Astrocyte of the spinal cord (primary cell): Measurements from ENCODE around the gene WFDC1.

Experiments used
- DNase-seq: peaks from one replicate; pipeline ENCODE4 v3.0.0; 2011; ENCODE audit warnings: low read depth, low spot score
- H3K4me3 ChIP-seq: 2 replicates; pipeline ENCODE4 v1.5.1; 2011; ENCODE audit warnings: low read depth, mild to moderate bottlenecking, low read length, moderate library complexity
- in situ Hi-C: cut with HindIII; loops from 2 replicates; pipeline ENCODE4 v1.10.0; 2017; ENCODE audit warnings: low sequenced_read_pairs
- TF ChIP-seq, protein P1 (sequence below): IDR thresholded peaks from 2 replicates; pipeline ENCODE4 v1.5.1; 2012; ENCODE audit warnings: low read depth, mild to moderate bottlenecking, low read length, inconsistent platforms

Gene WFDC1

DNA sequence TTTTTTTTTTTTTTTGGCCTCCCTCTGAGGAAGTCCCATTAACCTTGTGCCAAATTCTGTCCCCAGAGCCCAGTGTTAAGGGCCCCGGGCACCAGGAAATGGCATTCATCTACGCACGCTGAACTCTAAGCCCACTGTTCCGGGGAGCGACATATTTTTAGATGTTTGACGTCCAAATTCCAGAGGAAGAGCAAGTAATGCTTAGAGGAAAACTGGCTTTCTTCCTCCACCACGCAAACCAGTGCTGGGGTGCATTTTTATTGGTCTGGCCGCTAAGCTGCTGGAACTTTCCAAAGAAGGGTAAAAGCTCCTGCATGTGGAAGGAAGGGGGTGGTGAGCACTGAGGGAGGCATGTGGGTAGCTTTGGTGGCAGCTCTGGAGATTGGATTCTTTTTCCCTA lies 8.3 kb downstream of the WFDC1 start:
- TF ChIP-seq, protein P1, sequence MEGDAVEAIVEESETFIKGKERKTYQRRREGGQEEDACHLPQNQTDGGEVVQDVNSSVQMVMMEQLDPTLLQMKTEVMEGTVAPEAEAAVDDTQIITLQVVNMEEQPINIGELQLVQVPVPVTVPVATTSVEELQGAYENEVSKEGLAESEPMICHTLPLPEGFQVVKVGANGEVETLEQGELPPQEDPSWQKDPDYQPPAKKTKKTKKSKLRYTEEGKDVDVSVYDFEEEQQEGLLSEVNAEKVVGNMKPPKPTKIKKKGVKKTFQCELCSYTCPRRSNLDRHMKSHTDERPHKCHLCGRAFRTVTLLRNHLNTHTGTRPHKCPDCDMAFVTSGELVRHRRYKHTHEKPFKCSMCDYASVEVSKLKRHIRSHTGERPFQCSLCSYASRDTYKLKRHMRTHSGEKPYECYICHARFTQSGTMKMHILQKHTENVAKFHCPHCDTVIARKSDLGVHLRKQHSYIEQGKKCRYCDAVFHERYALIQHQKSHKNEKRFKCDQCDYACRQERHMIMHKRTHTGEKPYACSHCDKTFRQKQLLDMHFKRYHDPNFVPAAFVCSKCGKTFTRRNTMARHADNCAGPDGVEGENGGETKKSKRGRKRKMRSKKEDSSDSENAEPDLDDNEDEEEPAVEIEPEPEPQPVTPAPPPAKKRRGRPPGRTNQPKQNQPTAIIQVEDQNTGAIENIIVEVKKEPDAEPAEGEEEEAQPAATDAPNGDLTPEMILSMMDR: no peak
- no peak overlapping the region for H3K4me3 ChIP-seq
- in situ Hi-C loops: no loop called here
- DNase-seq: peak; percentile 5

DNA sequence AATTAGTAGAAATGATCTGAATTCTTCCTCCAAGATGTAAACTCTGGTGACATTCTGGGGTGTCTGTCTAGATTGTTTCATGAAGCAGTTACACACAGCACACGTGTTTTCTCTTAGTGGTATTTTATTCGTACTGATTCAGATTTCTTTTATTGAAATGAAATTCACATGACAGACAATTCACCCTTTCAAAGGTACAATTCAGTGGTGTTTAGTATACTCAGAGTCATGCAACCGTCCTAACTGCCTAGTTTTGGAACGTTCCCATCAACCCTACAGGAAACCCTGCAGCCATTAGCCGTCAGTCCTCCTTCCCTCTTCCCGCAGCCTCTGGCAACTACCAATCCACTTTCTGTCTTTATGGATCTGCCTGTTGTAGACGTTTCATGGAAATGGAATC lies 8.8 kb downstream of the WFDC1 start:
- no peak overlapping the region for H3K4me3 ChIP-seq
- TF ChIP-seq, protein P1: no peak
- in situ Hi-C loops: no loop called here

DNA sequence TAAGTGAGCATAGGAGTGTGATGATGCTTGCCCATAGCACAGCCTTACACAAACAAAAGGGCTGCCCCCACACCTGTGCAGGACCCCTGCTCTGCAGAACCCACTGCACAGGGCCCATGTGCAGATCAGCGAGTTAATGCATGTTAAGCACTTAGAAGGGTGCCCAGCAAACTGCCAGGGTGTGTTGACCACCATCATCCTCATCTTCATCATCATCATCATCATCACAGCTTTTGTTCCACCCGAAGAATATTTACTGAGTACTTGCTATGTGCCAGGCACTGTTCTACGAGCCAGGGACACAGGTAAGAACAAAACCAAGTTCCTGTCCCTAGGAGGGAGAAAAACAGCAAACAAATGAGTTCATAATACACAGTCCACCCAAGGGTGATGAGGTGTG lies 11.9 kb downstream of the WFDC1 start:
- TF ChIP-seq, protein P1: no peak
- in situ Hi-C loops: no loop called here
- no peak for DNase-seq
- no peak overlapping the region for H3K4me3 ChIP-seq

More for the DNA sequence above, 8.8 kb downstream of the WFDC1 start:
- no peak for DNase-seq

DNA sequence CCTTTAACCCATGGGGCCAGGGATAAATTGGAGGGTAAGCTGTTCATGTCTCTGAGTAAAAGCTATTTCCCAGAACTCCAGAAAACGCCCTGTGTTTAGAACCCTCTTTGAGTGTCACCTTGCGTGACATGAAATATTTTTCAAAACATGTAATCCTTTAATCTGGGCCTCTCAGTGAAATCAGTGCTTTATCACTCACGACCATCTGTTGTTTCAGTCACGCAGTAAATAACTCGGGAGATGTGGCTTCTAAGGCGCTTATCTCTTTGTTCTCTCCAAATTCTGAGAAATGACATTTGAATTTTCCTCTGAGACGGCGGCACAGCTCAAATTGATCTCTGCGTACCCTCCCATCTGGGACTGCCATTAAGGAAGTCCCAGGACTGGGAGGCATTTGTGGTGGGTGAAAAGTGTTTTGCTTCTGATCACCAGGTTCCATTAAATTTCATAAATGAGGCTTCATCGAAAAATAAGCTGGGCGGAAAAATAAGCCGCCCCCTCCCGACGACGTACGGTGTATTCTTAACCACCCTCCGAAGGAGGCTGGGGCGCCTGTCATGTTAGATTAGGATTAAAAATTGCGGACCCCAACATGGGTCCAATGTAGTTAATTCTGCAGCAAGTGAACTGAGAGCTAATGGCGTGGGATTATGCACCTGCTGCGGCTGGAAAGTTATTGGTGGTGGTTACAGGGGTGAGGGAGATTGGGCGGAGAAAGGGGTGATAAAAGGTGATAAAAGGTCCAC lies 12.7 kb downstream of the WFDC1 start:
- DNase-seq: no peak
- TF ChIP-seq, protein P1: no peak
- in situ Hi-C loops: no loop called here

DNA sequence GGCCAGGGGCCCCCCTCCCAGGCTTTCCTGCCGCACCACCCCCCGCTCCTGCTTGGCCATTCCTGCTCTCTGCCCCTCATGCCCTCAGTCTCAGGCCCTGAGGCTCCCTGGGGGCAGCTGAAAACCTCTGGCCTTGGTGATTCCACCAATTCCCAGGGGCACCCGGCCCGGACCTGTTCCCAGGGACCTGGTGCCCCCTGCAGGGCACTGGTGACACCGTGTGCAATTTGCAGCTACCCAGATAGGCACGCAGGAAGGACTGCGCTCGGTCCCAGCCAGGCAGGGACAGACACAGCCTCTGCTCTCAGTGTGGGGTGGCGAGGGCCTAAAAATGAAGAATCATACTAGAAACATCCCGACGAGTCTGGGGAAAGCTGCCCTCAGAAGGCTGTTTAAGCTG lies 13.4 kb downstream of the WFDC1 start:
- in situ Hi-C loops: no loop called here
- no peak for DNase-seq
- H3K4me3 ChIP-seq: no peak overlapping the region
- TF ChIP-seq, protein P1: peak; percentile 45

More for the DNA sequence above, 12.7 kb downstream of the WFDC1 start:
- no peak overlapping the region for H3K4me3 ChIP-seq

DNA sequence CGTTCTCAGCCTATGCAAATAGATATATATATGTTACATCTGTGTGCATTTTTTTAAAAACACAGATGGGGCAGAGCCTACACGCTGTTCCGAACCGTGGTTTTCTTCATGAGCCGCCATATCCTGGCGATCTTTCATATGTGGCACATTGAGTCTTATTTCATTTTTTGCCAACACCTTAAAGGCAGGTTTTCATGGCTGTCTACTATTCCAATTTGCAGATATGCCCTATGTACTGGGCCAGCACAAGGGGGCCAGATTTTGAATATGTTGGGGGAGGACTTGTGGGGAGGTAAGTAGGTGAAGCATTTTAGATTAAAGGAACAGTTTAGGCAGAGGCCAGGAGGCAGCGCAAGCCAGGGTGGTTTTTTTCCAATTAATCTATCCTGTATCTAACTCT lies 16.0 kb downstream of the WFDC1 start:
- TF ChIP-seq, protein P1: no peak
- no peak for DNase-seq
- H3K4me3 ChIP-seq: no peak overlapping the region
- in situ Hi-C loops: no loop called here
